DOHH2 (cell line): ENCODE data around the gene CDK5.

Source experiments
- H3F3A ChIP-seq: fragments of 200-600 bp; sonication (generic), shearing (Covaris generic); 2 replicates; pipeline ENCODE4 v1.6.0; 2016; ENCODE audit warnings: antibody characterized with exemption, mild to moderate bottlenecking; ENCODE audit not compliant: control insufficient read depth, insufficient read depth
- H3K27ac ChIP-seq: fragments of 200-600 bp; sonication (generic); 2 replicates; pipeline ENCODE4 v1.5.1; 2014; ENCODE audit warnings: low read depth, mild to moderate bottlenecking, low read length, moderate library complexity
- H3K27me3 ChIP-seq: fragments of 200-600 bp; sonication (generic); 2 replicates; pipeline ENCODE4 v1.6.1; 2014; ENCODE audit warnings: mild to moderate bottlenecking, low read length, mixed read lengths; ENCODE audit not compliant: control insufficient read depth
- H3K36me3 ChIP-seq: fragments of 200-600 bp; sonication (generic); 2 replicates; pipeline ENCODE4 v1.6.1; 2014; ENCODE audit warnings: mild to moderate bottlenecking, low read length, moderate library complexity, mixed read lengths; ENCODE audit not compliant: control insufficient read depth
- H3K4me1 ChIP-seq: fragments of 200-600 bp; sonication (generic); 2 replicates; pipeline ENCODE4 v1.6.1; 2014; ENCODE audit warnings: mild to moderate bottlenecking, low read length, mixed read lengths; ENCODE audit not compliant: control insufficient read depth
- H3K4me2 ChIP-seq: fragments of 200-600 bp; sonication (generic); 2 replicates; pipeline ENCODE4 v1.6.0; 2014; ENCODE audit warnings: mild to moderate bottlenecking, low read length, moderate library complexity
- H3K4me3 ChIP-seq: fragments of 200-600 bp; sonication (generic); 2 replicates; pipeline ENCODE4 v1.5.1; 2014; ENCODE audit warnings: mild to moderate bottlenecking, low read length, mixed read lengths
- H3K79me2 ChIP-seq: fragments of 200-600 bp; sonication (generic); 2 replicates; pipeline ENCODE4 v1.6.1; 2014; ENCODE audit warnings: mild to moderate bottlenecking, low read length, mixed read lengths; ENCODE audit not compliant: control insufficient read depth
- H3K9me2 ChIP-seq: fragments of 200-600 bp; sonication (generic); replicated peaks from 2 replicates; pipeline ENCODE4 v1.6.1; 2014; ENCODE audit warnings: mild to moderate bottlenecking, low read length, mixed read lengths; ENCODE audit not compliant: control insufficient read depth
- H3K9me3 ChIP-seq: fragments of 200-600 bp; sonication (generic); 2 replicates; pipeline ENCODE4 v1.6.1; 2014; ENCODE audit warnings: antibody characterized with exemption, low read length, mixed read lengths; ENCODE audit not compliant: control insufficient read depth, insufficient read depth
- H4K20me1 ChIP-seq: fragments of 200-600 bp; sonication (generic); 2 replicates; pipeline ENCODE4 v1.6.0; 2014; ENCODE audit warnings: low read depth, mild to moderate bottlenecking, antibody characterized with exemption, low read length, moderate library complexity; ENCODE audit not compliant: control insufficient read depth, insufficient read depth
- CTCF ChIP-seq: fragments of 200-600 bp; sonication (generic); IDR thresholded peaks from one replicate; pipeline ENCODE4 v1.5.1; 2014; ENCODE audit warnings: antibody characterized with exemption, mild to moderate bottlenecking, low read depth, low read length; ENCODE audit not compliant: poor library complexity, severe bottlenecking
- EZH2phosphoT487 ChIP-seq: fragments of 200-600 bp; sonication (generic); IDR thresholded peaks from 2 replicates; pipeline ENCODE4 v1.6.1; 2017; ENCODE audit warnings: borderline replicate concordance, mild to moderate bottlenecking, antibody characterized with exemption, low read length, moderate library complexity, mixed read lengths

CDK5 gene

DNA sequence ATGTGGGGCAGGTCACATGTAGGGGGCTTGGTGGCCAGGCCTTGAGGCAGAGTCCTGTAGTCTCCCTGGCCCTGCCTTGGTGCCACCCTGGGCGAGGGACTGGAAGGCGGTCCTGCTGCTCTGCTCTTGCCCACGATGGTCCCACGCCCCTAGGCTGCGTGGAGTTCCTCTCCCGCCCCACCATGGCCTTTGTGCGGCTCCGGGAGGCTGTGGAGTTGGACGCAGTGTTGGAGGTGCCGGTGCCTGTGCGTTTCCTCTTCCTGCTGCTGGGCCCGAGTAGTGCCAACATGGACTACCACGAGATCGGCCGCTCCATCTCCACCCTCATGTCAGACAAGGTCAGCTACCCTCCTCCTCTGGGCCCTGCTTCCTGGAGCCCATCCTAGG is 12.9 kb upstream of the CDK5 start:
- TF ChIP-seq EZH2phosphoT487 (no peak), CTCF (no peak)
- Histone ChIP-seq H3K4me2 (no peak overlapping the region), H3K4me1 (no peaks in the 10 kb centered on the region), H3K4me3 (no peak overlapping the region), H3K36me3 (peaks cover 80% of the 10 kb centered on the region), H3K27me3 (no peaks in the 10 kb centered on the region), H3K9me3 (no peaks in the 10 kb centered on the region), H3F3A (no peaks in the 10 kb centered on the region; the same call in 1 of the 2 replicates), H4K20me1 (no peaks in the 10 kb centered on the region), H3K9me2 (no peaks in the 10 kb centered on the region), H3K79me2 (no peaks in the 10 kb centered on the region), H3K27ac (no peak overlapping the region)

DNA sequence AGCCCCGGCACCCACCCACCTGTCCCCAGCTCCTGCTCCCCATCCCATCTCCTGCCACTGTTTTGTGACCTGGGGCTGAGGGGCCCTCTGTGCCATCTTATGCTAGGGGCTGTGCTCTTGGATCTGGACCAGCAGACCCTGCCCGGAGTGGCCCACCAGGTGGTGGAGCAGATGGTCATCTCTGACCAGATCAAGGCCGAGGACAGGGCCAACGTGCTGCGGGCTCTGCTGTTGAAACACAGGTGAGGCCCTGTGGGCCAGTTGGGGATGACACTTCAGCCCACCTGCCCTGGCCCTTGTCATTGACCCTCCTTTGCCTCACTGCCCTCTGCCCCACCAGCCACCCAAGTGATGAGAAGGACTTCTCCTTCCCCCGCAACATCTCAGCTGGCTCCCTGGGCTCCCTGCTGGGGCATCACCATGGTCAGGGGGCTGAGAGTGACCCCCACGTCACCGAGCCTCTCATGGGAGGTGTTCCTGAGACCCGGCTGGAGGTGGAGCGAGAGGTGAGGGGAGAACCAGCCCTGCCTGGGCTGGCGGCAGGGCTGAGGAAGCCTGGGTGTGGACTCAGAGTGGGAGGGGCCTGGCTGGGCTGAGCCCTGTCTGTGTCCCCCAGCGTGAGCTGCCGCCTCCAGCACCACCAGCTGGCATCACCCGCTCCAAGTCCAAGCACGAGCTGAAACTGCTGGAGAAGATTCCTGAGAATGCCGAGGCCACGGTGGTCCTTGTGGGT is 12.3 kb upstream of the CDK5 start:
- H3K27ac ChIP-seq = no peak overlapping the region
- no peak overlapping the region for H3K4me2 ChIP-seq
- H3K9me3 ChIP-seq = no peaks in the 10 kb centered on the region
- H3K4me1 ChIP-seq = no peaks in the 10 kb centered on the region
- no peaks in the 10 kb centered on the region for H4K20me1 ChIP-seq
- peaks cover 80% of the 10 kb centered on the region for H3K36me3 ChIP-seq
- no peak overlapping the region for H3K4me3 ChIP-seq
- no peaks in the 10 kb centered on the region for H3K27me3 ChIP-seq
- TF ChIP-seq CTCF (no peak), EZH2phosphoT487 (no peak)
- no peaks in the 10 kb centered on the region; the same call in 1 of the 2 replicates for H3F3A ChIP-seq
- H3K79me2 ChIP-seq = no peaks in the 10 kb centered on the region
- no peaks in the 10 kb centered on the region for H3K9me2 ChIP-seq

DNA sequence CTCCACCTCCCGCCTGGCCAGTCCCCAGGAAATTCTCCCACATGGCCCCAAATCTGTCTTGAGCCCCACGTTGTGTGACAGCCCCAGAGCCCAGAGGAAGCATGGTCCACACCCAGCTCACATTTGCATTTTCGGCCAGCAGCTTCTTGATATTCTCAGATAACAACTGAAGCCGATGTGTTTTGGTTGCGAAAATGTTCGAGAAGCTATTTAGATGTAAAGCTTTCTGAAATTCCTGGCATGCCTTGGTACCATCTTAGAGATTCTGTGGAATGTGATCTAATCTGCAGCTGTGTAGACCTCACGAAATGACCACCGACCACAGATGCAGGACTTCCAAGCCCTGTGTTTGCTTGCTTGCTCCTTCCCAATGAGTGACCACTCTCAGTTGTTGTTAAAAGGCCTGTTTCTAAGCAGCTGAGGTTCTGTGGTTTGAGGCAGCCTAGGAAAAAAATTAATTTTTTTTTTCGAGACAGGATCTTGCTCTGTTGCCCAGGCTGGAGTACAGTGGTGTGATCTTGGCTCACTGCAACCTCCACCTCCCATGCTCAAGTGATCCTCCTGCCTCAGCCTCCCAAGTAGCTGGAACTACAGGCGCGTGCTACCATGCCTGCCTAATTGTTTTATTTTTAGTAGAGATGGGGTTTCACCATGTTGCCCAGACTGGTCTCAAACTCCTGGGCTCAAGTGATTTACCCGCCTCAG is 10.5 kb upstream of the CDK5 start:
- Histone ChIP-seq H3K79me2 (no peaks in the 10 kb centered on the region), H3K9me3 (no peaks in the 10 kb centered on the region), H3K4me1 (no peaks in the 10 kb centered on the region), H3K27ac (no peak overlapping the region), H3K27me3 (no peaks in the 10 kb centered on the region), H3K4me3 (no peak overlapping the region), H3K9me2 (no peaks in the 10 kb centered on the region), H3K4me2 (no peak overlapping the region), H3F3A (no peaks in the 10 kb centered on the region; the same call in 1 of the 2 replicates), H4K20me1 (no peaks in the 10 kb centered on the region), H3K36me3 (peaks cover 74% of the 10 kb centered on the region)
- TF ChIP-seq CTCF (no peak), EZH2phosphoT487 (no peak)
